IPS-18c (cell line): Measurements from ENCODE around the gene CLASP2.
"Not testable (repeated sequence)": the region's sequence is repeated elsewhere in the genome, so short reads cannot be mapped to it uniquely, and the experiment has no call there.

Experiments
- H3K4me3 ChIP-seq: 2 replicates; pipeline ENCODE4 v1.7.0; 2013; ENCODE audit warnings: low read depth, mild to moderate bottlenecking, low read length, moderate library complexity; ENCODE audit not compliant: insufficient read depth
- H3K9me3 ChIP-seq: one replicate; pipeline ENCODE4 v1.6.1; 2013; ENCODE audit warnings: mild to moderate bottlenecking, low read length, moderate library complexity; ENCODE audit not compliant: control insufficient read depth, insufficient read depth

Gene CLASP2

GRCh38 chr3:33706056-33706455, 12.0 kb downstream of the CLASP2 start:
- no peaks in the 10 kb centered on the region for H3K9me3 ChIP-seq
- H3K4me3 ChIP-seq = no peak overlapping the region

DNA sequence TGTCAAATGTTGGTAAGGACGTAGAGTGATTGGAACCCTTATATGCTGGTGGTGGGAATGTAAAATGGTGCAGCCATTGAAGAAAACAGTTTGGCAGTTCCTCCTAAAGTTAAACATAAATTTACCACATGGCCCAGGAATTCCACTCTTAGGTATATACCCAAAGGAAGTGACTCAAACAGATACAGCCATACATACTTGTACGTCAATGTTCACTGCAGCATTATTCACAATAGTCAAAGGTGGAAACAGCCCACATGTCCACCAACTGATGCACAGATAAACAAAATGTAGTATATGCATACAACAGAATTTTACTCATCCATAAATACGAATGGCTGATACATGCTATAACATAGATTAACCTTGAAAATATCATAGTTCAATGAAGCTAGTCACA, 13.2 kb downstream of the CLASP2 start:
- no peak overlapping the region for H3K4me3 ChIP-seq
- no peaks in the 10 kb centered on the region for H3K9me3 ChIP-seq

GRCh38 chr3:33699275-33699674, 18.8 kb downstream of the CLASP2 start:
- no peak overlapping the region for H3K4me3 ChIP-seq
- H3K9me3 ChIP-seq = no peaks in the 10 kb centered on the region

- Histone ChIP-seq H3K4me3 (no peak overlapping the region), H3K9me3 (no peaks in the 10 kb centered on the region)
Observed at GRCh38 chr3:33694944-33695343, 23.1 kb downstream of the CLASP2 start.

GRCh38 chr3:33690341-33690740, 27.7 kb downstream of the CLASP2 start:
- Histone ChIP-seq H3K4me3 (no peak overlapping the region), H3K9me3 (no peaks in the 10 kb centered on the region)

- H3K9me3 ChIP-seq = no peaks in the 10 kb centered on the region
- no peak overlapping the region for H3K4me3 ChIP-seq
Observed at GRCh38 chr3:33687406-33688010, 30.5 kb downstream of the CLASP2 start.

- Histone ChIP-seq H3K4me3 (no peak overlapping the region), H3K9me3 (no peaks in the 10 kb centered on the region)
Observed at GRCh38 chr3:33682770-33683169, 35.3 kb downstream of the CLASP2 start.

DNA sequence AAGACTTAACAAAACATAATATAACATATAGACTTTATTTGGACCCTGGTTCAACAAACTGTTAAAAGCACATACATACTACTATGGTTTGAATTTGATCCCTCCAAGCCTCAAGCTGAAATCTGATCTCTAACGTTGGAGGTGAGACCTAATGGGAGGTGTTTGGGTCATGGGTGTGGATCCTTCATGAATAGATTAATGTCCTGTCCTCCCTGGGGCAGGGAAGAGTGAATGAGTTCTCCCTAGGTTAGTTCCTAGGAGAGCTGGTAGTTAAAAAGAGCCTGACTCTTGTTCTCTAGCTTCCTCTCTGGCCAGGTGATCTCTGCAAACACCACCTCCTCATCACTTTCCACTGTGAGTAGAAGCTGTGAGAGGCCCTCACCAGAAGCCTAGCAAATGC, 36.4 kb downstream of the CLASP2 start:
- no peak overlapping the region for H3K4me3 ChIP-seq

DNA sequence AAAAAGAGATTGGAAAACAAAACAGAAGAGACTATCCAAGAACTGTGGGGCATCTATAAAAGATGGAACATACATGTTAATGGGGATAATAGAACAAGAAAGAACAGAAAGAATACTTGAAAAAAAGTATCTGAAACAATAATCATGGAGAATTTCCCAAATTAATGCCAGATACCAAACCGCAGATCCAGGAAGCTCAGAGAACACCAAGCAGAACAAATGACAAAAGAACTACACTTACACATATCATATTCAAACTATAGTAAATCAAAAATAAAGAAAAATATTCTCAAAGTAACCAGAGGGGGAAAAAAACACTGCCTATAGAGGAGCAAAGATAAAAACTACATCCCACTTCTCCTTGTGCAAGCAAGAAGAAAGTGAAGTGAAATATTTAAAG, 40.0 kb downstream of the CLASP2 start:
- Histone ChIP-seq H3K9me3 (no peaks in the 10 kb centered on the region), H3K4me3 (no peak overlapping the region)

More for the DNA sequence above, 36.4 kb downstream of the CLASP2 start:
- no peaks in the 10 kb centered on the region for H3K9me3 ChIP-seq

DNA sequence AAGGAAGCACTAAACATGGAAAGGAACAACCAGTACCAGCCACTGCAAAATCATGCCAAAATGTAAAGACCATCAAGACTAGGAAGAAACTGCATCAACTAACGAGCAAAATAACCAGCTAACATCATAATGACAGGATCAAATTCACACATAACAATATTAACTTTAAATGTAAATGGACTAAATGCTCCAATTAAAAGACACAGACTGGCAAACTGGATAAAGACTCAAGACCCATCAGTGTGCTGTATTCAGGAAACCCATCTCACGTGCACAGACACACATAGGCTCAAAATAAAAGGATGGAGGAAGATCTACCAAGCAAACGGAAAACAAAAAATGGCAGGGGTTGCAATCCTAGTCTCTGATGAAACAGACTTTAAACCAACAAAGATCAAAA, 44.6 kb downstream of the CLASP2 start:
- H3K4me3 ChIP-seq, H3K9me3 ChIP-seq: not testable (repeated sequence)

GRCh38 chr3:33668618-33669017, 49.4 kb downstream of the CLASP2 start:
- Histone ChIP-seq H3K4me3 (no peak overlapping the region), H3K9me3 (no peaks in the 10 kb centered on the region)

DNA sequence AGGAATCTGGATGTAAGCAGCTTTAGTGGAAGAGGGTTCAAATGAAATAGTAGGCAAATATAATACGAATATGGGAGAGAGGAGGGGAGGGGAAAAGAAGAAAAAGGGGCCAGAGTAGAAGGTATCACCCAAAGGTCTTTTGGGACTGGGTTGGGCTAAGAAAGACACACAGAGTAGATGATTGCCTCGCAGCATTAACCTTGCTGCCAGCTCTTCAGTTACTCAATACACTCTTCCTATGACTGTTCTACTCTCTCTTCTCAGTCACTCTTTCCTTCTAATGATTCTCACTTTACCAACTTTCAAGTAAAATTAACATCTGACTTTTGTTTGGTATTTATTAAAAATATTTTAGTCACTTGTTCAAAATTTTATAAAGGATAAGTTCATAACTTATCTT, 52.8 kb downstream of the CLASP2 start:
- H3K9me3 ChIP-seq = no peaks in the 10 kb centered on the region
- no peak overlapping the region for H3K4me3 ChIP-seq

DNA sequence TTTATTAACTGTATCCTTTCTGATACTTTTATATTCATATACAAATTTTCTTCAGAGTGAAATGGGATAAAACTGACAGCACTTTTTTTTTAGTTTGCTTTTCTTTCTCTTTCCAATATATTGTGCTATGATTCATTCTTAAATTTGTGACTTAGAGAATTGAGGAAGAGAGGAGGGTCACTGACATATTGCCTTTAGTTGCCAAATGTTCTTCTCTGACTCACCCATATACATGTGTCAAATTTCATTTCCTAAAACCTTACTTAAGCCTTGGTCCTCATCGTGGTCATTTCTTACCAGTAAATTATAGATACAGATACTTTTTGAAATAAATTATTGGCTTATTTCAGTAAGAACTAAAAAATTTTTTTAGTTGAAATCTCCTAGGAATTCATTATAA, 53.9 kb downstream of the CLASP2 start:
- Histone ChIP-seq H3K4me3 (no peak overlapping the region), H3K9me3 (no peaks in the 10 kb centered on the region)

DNA sequence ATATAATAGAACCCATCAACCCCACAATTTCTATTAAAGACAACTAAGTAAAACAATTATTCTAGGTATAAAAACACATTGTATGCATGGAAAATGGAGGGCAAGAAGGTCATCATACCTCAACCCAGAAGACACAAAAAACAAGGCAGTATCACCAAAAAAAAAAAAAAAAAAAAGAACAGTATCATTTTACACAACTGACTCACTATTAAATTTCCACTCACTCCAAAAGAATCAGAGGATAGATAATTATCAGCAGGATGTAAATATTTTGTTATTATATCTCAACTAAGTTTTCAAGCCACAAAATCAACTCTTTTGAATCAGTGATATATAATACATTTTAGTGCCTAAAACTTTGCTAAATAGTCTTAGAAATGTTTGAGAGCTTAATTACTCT, 55.0 kb downstream of the CLASP2 start:
- Histone ChIP-seq H3K4me3 (no peak overlapping the region), H3K9me3 (no peaks in the 10 kb centered on the region)

DNA sequence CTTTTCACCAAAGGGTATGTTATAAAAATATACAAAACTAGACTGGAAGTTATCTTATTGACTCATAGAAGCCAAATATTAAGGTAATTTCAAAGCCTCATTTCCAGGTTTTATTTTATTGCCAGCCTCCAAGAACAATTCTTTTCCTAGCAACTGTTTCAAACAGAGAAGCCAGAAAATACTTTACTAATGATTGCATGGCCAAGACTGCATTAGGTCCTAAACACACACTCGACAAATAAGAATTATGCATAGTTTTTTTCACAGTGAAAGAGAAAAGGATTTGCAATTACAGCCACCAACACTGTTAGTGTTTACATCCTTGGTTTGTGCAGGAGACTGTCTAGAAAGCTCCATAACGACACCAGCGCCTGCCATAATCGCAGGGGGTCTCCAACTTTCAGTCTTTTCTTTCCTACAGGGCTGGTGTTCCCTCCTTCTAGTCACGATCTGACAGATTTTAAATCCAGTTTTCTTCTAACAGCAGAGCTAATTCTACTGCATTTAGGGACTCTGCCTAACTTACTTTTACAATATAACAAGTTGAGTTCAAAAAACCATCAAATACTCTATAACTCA, 58.1 kb downstream of the CLASP2 start:
- no peak overlapping the region for H3K4me3 ChIP-seq
- no peaks in the 10 kb centered on the region for H3K9me3 ChIP-seq

DNA sequence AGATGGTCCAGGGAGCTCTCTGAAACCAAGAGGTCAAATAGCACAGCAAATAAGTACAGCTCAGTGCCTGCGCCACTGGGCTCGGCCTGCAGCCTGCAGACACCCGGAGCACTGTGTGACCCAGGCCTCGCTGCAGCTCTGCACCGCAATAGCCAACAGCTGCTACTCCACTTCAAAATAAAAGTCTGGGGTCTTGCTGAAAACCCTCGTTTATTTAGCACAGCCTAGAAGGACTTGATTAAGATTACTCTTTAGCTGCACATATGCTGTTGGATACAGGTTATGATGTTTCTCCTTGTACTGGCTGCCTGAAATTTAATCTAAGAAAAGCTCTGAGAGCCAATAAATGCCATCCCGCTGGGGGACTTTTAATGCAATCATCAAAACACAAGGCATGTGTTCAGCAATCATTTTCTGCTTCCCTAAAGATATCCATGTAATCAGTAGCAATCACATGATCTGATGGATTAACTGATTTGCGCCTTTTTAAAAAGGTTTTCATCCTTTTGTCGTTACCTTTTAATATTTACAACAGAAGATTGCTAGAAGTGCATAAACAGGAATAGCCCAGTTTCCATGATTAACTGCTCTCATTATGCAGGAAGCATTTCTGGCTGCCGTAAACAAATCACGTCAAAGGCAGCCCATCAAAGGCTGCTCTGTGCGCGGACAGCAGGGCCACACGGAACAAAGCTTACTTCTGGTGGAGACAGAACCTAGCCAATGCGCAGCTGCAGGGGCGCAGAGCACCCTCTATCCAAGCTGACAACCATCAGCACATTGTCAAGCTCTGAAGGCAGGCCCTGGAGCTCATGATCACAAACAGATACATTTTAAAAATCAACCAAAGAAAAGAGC, 58.8 kb downstream of the CLASP2 start:
- no peaks in the 10 kb centered on the region for H3K9me3 ChIP-seq

GRCh38 chr3:33658621-33658990, 59.4 kb downstream of the CLASP2 start:
- no peak overlapping the region for H3K4me3 ChIP-seq
- H3K9me3 ChIP-seq = no peaks in the 10 kb centered on the region

More for the DNA sequence above, 58.8 kb downstream of the CLASP2 start:
- H3K4me3 ChIP-seq = peak overlapping the region; percentile 31; the same call in 1 of the 2 replicates

DNA sequence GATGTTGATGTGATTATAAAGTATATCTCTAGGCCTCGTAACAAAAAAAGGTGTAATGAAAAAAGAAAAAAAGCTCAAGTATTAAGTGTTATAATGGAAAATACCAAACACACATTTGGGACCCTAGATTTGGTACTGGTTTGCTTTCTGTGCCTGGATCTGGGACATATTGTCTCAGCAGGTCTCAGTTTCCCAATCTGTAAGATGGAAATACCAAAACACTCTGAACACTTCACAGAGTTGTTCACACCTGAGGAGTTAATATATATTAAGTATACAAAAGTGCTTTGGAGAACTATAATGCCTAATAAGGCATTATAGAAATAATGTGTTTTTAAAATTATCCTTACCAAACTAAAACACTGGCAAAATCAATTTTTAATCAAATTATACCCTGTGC, 60.0 kb downstream of the CLASP2 start:
- Histone ChIP-seq H3K9me3 (no peaks in the 10 kb centered on the region), H3K4me3 (no peak overlapping the region)
